Activated effector memory CD4-positive, alpha-beta T cell treated with Interleukin-2 at 50 U/mL for 16 hours (primary cell): Measurements from ENCODE around the gene GCHFR.

Experiments used
- DNase-seq: peaks from one replicate; pipeline ENCODE4 v3.0.0-alpha.2; 2020

GCHFR gene

GRCh38 chr15:40776537-40777141, 12.8 kb downstream of the GCHFR start:
- DNase-seq = no peak

- DNase-seq = peak; percentile 67
Observed at GRCh38 chr15:40782609-40783227, 18.9 kb downstream of the GCHFR start.

- DNase-seq = no peak
Observed at GRCh38 chr15:40785164-40785563, 21.3 kb downstream of the GCHFR start.

GRCh38 chr15:40785814-40786213, 21.9 kb downstream of the GCHFR start:
- no peak for DNase-seq

- DNase-seq = peak; percentile 29
Observed at GRCh38 chr15:40787344-40787841, 23.5 kb downstream of the GCHFR start.

- DNase-seq = no peak
Observed at GRCh38 chr15:40787991-40788390, 24.1 kb downstream of the GCHFR start.

GRCh38 chr15:40789119-40789518, 25.3 kb downstream of the GCHFR start:
- DNase-seq = no peak

- no peak for DNase-seq
Observed at GRCh38 chr15:40789999-40790398, 26.1 kb downstream of the GCHFR start.

- DNase-seq = no peak
Observed at GRCh38 chr15:40790718-40791117, 26.9 kb downstream of the GCHFR start.

GRCh38 chr15:40792394-40792793, 28.5 kb downstream of the GCHFR start:
- no peak for DNase-seq

- no peak for DNase-seq
Observed at GRCh38 chr15:40793216-40793989, 29.5 kb downstream of the GCHFR start.

- no peak for DNase-seq
Observed at GRCh38 chr15:40796041-40796440, 32.2 kb downstream of the GCHFR start.

GRCh38 chr15:40796512-40796911, 32.6 kb downstream of the GCHFR start:
- DNase-seq = no peak

- DNase-seq = no peak
Observed at GRCh38 chr15:40799523-40799922, 35.7 kb downstream of the GCHFR start.

- DNase-seq = no peak
Observed at GRCh38 chr15:40803076-40803475, 39.2 kb downstream of the GCHFR start.

GRCh38 chr15:40803688-40804087, 39.8 kb downstream of the GCHFR start:
- no peak for DNase-seq

- DNase-seq = no peak
Observed at GRCh38 chr15:40806672-40807027, 42.8 kb downstream of the GCHFR start.

- DNase-seq = peak; percentile 88
Observed at GRCh38 chr15:40807028-40807887, 43.4 kb downstream of the GCHFR start, which contains the start of the genes DNAJC17 and ZFYVE19. DNAJC17 (minus strand) TSS chr15:40807473; CDS start chr15:40807446, 27 bp downstream. ZFYVE19 (plus strand) TSS chr15:40807089; CDS start chr15:40807590, 501 bp downstream.

- DNase-seq = no peak
Observed at GRCh38 chr15:40807888-40808461, 44.1 kb downstream of the GCHFR start.

- DNase-seq = no peak
Observed at GRCh38 chr15:40808861-40809450, 45.1 kb downstream of the GCHFR start.

- no peak for DNase-seq
Observed at GRCh38 chr15:40812721-40813425, 49.0 kb downstream of the GCHFR start.
